ENCODE data around the gene ELK3.

The ELK3 gene

GRCh38 chr12:96248136-96248931, 54.2 kb downstream of the ELK3 start:
- TF ChIP-seq, protein P1, sequence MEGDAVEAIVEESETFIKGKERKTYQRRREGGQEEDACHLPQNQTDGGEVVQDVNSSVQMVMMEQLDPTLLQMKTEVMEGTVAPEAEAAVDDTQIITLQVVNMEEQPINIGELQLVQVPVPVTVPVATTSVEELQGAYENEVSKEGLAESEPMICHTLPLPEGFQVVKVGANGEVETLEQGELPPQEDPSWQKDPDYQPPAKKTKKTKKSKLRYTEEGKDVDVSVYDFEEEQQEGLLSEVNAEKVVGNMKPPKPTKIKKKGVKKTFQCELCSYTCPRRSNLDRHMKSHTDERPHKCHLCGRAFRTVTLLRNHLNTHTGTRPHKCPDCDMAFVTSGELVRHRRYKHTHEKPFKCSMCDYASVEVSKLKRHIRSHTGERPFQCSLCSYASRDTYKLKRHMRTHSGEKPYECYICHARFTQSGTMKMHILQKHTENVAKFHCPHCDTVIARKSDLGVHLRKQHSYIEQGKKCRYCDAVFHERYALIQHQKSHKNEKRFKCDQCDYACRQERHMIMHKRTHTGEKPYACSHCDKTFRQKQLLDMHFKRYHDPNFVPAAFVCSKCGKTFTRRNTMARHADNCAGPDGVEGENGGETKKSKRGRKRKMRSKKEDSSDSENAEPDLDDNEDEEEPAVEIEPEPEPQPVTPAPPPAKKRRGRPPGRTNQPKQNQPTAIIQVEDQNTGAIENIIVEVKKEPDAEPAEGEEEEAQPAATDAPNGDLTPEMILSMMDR (conservative IDR thresholded peaks at IDR 0.05; ENCODE audit: low read length) = no peak
- TF ChIP-seq EZH2phosphoT487 (IDR thresholded peaks at IDR 0.05; ENCODE audit: borderline replicate concordance) = no peak
- H4K20me1 ChIP-seq (ENCODE audit: insufficient read depth, low read length, poor library complexity, severe bottlenecking) = no peaks in the 10 kb centered on the region
- H3K27me3 ChIP-seq (ENCODE audit: insufficient read depth, low read length, poor library complexity, severe bottlenecking) = no peaks in the 10 kb centered on the region
- no peaks in the 10 kb centered on the region for H3K9me3 ChIP-seq (ENCODE audit: insufficient read depth, low read depth, low read length)
- H3K4me2 ChIP-seq (ENCODE audit: low read depth, low read length, poor library complexity, severe bottlenecking) = no peak overlapping the region
- no peak overlapping the region for H2AFZ ChIP-seq (ENCODE audit: low read length)
- H3K9me2 ChIP-seq (replicated peaks; ENCODE audit: low read depth, low read length) = no peaks in the 10 kb centered on the region
- peaks cover 3% of the 10 kb centered on the region; the same call in 1 of the 2 replicates for H3K79me2 ChIP-seq (ENCODE audit: insufficient read depth, low read length)
- no peak overlapping the region for H3K9ac ChIP-seq (ENCODE audit: low read depth, low read length, poor library complexity, severe bottlenecking)
- peaks cover 69% of the 10 kb centered on the region; the same call in 1 of the 2 replicates for H3K36me3 ChIP-seq (ENCODE audit: insufficient read depth, low read length)
- no peaks in the 10 kb centered on the region for H3K4me1 ChIP-seq (ENCODE audit: insufficient read depth, low read length, poor library complexity, severe bottlenecking)
- H3F3A ChIP-seq (ENCODE audit: low read depth) = no peaks in the 10 kb centered on the region
- no peak overlapping the region for H3K4me3 ChIP-seq (ENCODE audit: low read length, poor library complexity, severe bottlenecking)

DNA sequence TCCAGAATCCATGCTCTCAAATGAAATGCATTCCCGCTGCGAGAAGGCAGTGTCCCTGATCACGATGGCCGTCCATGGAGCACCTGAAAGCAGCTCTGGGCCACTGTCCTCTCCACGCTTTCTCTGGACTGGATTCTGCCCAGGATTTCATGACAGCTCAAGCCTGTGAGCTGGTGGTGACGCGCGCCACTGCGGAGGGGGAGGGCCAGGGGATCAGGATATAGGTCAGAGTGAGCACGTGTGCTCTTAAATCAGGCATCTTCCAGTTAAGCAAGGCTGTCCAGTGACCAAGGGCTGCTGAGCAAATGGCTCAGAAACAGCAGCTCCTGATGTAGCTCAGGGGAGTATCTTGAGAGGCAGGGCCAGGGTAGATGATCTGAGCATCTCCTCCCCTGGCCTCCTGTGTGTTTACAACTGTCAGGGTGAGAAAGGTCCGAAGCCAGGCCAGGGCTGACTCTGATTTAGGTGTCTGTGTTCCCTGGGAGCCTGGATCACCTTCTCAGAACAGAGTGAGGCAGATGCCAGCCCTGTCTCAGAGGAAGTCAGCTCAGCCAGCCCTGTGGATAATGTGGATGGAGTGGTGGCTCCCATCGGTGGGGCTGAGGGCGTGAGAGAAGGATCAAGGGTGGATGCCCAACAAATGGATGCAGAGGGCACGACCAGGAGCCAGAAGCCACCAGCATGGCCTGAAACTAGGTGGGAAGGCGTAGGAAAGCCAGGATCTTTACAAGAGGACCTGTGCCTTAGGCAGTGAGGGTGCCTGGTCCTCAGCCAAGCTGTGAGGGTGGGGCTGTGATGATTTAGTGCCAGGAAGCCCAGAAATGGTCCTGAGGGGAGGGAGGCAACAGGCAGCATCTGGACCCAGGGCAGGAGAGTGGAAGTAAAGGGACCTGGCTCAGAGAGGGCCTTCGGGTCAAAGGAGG, 55.3 kb downstream of the ELK3 start:
- Histone ChIP-seq H3K27me3 (ENCODE audit: insufficient read depth, low read length, poor library complexity, severe bottlenecking) (no peaks in the 10 kb centered on the region), H3K4me1 (ENCODE audit: insufficient read depth, low read length, poor library complexity, severe bottlenecking) (no peaks in the 10 kb centered on the region), H3K9me2 (replicated peaks; ENCODE audit: low read depth, low read length) (no peaks in the 10 kb centered on the region), H3K9me3 (ENCODE audit: insufficient read depth, low read depth, low read length) (no peaks in the 10 kb centered on the region), H3K36me3 (ENCODE audit: insufficient read depth, low read length) (peaks cover 77% of the 10 kb centered on the region; the same call in 1 of the 2 replicates), H3K4me2 (ENCODE audit: low read depth, low read length, poor library complexity, severe bottlenecking) (no peak overlapping the region), H3K9ac (ENCODE audit: low read depth, low read length, poor library complexity, severe bottlenecking) (no peak overlapping the region), H4K20me1 (ENCODE audit: insufficient read depth, low read length, poor library complexity, severe bottlenecking) (peaks cover under 1% of the 10 kb centered on the region), H3F3A (ENCODE audit: low read depth) (no peaks in the 10 kb centered on the region), H2AFZ (ENCODE audit: low read length) (no peak overlapping the region), H3K79me2 (ENCODE audit: insufficient read depth, low read length) (peaks cover 7% of the 10 kb centered on the region; the same call in 1 of the 2 replicates), H3K4me3 (ENCODE audit: low read length, poor library complexity, severe bottlenecking) (no peak overlapping the region)
- TF ChIP-seq, protein P1 (conservative IDR thresholded peaks at IDR 0.05; ENCODE audit: low read length) = no peak

GRCh38 chr12:96250119-96250685, 56.0 kb downstream of the ELK3 start:
- H3K9ac ChIP-seq (ENCODE audit: low read depth, low read length, poor library complexity, severe bottlenecking) = no peak overlapping the region
- peaks cover 83% of the 10 kb centered on the region; the same call in 1 of the 2 replicates for H3K36me3 ChIP-seq (ENCODE audit: insufficient read depth, low read length)
- no peaks in the 10 kb centered on the region for H3K9me3 ChIP-seq (ENCODE audit: insufficient read depth, low read depth, low read length)
- H4K20me1 ChIP-seq (ENCODE audit: insufficient read depth, low read length, poor library complexity, severe bottlenecking) = peaks cover 5% of the 10 kb centered on the region
- H2AFZ ChIP-seq (ENCODE audit: low read length) = no peak overlapping the region
- H3K9me2 ChIP-seq (replicated peaks; ENCODE audit: low read depth, low read length) = no peaks in the 10 kb centered on the region
- H3K79me2 ChIP-seq (ENCODE audit: insufficient read depth, low read length) = peaks cover 9% of the 10 kb centered on the region; the same call in 1 of the 2 replicates
- TF ChIP-seq EZH2phosphoT487 (IDR thresholded peaks at IDR 0.05; ENCODE audit: borderline replicate concordance) = no peak
- TF ChIP-seq, protein P1 (conservative IDR thresholded peaks at IDR 0.05; ENCODE audit: low read length) = no peak
- H3K4me1 ChIP-seq (ENCODE audit: insufficient read depth, low read length, poor library complexity, severe bottlenecking) = no peaks in the 10 kb centered on the region
- H3K27me3 ChIP-seq (ENCODE audit: insufficient read depth, low read length, poor library complexity, severe bottlenecking) = no peaks in the 10 kb centered on the region
- H3K4me3 ChIP-seq (ENCODE audit: low read length, poor library complexity, severe bottlenecking) = no peak overlapping the region
- H3K4me2 ChIP-seq (ENCODE audit: low read depth, low read length, poor library complexity, severe bottlenecking) = no peak overlapping the region
- H3F3A ChIP-seq (ENCODE audit: low read depth) = no peaks in the 10 kb centered on the region

Measured in Loucy (cell line).